HepG2 (cell line): ENCODE measurements around the gene HNRNPH3. TPM values are rescaled to one million over a fixed set of nuclear protein-coding genes. Genes with fewer than 3 reads are reported as not detected.

Experiments
- ARNT2 ChIP-seq: sonication (generic); formaldehyde crosslinking; IDR thresholded peaks from 2 replicates; pipeline ENCODE4 v1.8.0; 2022; ENCODE audit warnings: mild to moderate bottlenecking, low read depth, missing genetic modification reagents, moderate library complexity
- FOXM1 ChIP-seq: sonication (generic); formaldehyde crosslinking; IDR thresholded peaks from 2 replicates; pipeline ENCODE4 v1.5.0; 2020; ENCODE audit warnings: missing genetic modification reagents
- HNRNPH1 ChIP-seq: fragments of 200-400 bp; formaldehyde crosslinking; optimal IDR thresholded peaks from 2 replicates; pipeline ENCODE3; 2017; ENCODE audit warnings: mild to moderate bottlenecking, low read depth, low read length
- HNRNPLL ChIP-seq: fragments of 200-400 bp; formaldehyde crosslinking; IDR thresholded peaks from 2 replicates; pipeline ENCODE4 v1.6.1; 2017; ENCODE audit warnings: mild to moderate bottlenecking, low read depth, low read length; ENCODE audit not compliant: poor library complexity, severe bottlenecking
- IRF2 ChIP-seq: IDR thresholded peaks from 2 replicates; pipeline ENCODE4 v1.6.1; 2018; ENCODE audit warnings: missing genetic modification reagents, missing compliant biosample characterization
- NCOA2 ChIP-seq: sonication (generic); formaldehyde crosslinking; IDR thresholded peaks from 2 replicates; pipeline ENCODE4 v1.8.0; 2022; ENCODE audit warnings: inconsistent platforms
- ONECUT2 ChIP-seq: sonication (generic); formaldehyde crosslinking; IDR thresholded peaks from 2 replicates; pipeline ENCODE4 v1.4.0; 2020; ENCODE audit warnings: missing genetic modification reagents
- PAX8 ChIP-seq: sonication (generic); formaldehyde crosslinking; IDR thresholded peaks from 2 replicates; pipeline ENCODE4 v1.8.0; 2022; ENCODE audit warnings: mild to moderate bottlenecking, missing genetic modification reagents, borderline replicate concordance
- SIN3A ChIP-seq: IDR thresholded peaks from 2 replicates; pipeline ENCODE4 v1.6.1; 2011; ENCODE audit warnings: low read depth, mild to moderate bottlenecking, control low read depth, low read length, borderline replicate concordance
- ZNF318 ChIP-seq: sonication (generic); formaldehyde crosslinking; IDR thresholded peaks from 2 replicates; pipeline ENCODE4 v1.4.0; 2020; ENCODE audit warnings: mild to moderate bottlenecking, missing genetic modification reagents
- ZNF335 ChIP-seq: sonication (generic); formaldehyde crosslinking; IDR thresholded peaks from 2 replicates; pipeline ENCODE4 v1.4.0; 2020; ENCODE audit warnings: missing genetic modification reagents
- ZNF609 ChIP-seq: sonication (generic); formaldehyde crosslinking; IDR thresholded peaks from 2 replicates; pipeline ENCODE4 v1.4.0; 2020; ENCODE audit warnings: mild to moderate bottlenecking, missing genetic modification reagents, borderline replicate concordance
- ZNF670 ChIP-seq: sonication (generic); formaldehyde crosslinking; IDR thresholded peaks from 2 replicates; pipeline ENCODE4 v1.8.0; 2022; ENCODE audit warnings: mild to moderate bottlenecking, missing genetic modification reagents, borderline replicate concordance
- polyA plus RNA-seq, 8 experiments: library from polyadenylated mRNA; depleted of rRNA in 3 of 8; stranded (reverse) in 7 of 8; unstranded in 1 of 8; fragments of >200 nt; fragmentation: Illumina TruSeq in 4 of 8; extraction: Trizol in 4 of 8; gene quantifications; 2 replicates each; pipeline versions ENCODE4 v1.2.1 to v1.2.3, GENCODE V29; 2011 to 2016; ENCODE audit warnings: low read depth in 4 of 8, missing spikeins in 1 of 8, mixed read lengths in 1 of 8; ENCODE audit not compliant: insufficient read depth in 1 of 8
- total RNA-seq, 5 experiments: library from RNA; depleted of rRNA; stranded (reverse); fragments of >200 nt; fragmentation: Illumina TruSeq; extraction: Trizol; gene quantifications; 2 replicates each; pipeline ENCODE4 v1.2.3, GENCODE V29; 2016; ENCODE audit warnings: low read depth in 1 of 5

Gene HNRNPH3
- total and polyA plus RNA-seq, 2 of the 13 experiments (the other 11 are each of a cell fraction or from before 2014, with no cell fraction given) = 46.0 to 47.7 TPM

GRCh38 chr10:68331455-68332258, at the start of gene HNRNPH3 (continued):
- TF ChIP-seq ZNF318 (CRISPR knock-in tag) (no peak), ZNF335 (peak; percentile 79; the same call in 1 of the 2 replicates), NCOA2 (CRISPR knock-in tag) (peak; percentile 78), HNRNPH1 (no peak), ZNF670 (CRISPR knock-in tag) (peak; percentile 94; the same call in 1 of the 2 replicates), SIN3A (peak; percentile 80), PAX8 (CRISPR knock-in tag) (no peak; the same call in 1 of the 2 replicates), ONECUT2 (CRISPR knock-in tag) (peak; percentile 45; the same call in 1 of the 2 replicates), ZNF609 (peak; percentile 60), FOXM1 (0 out of 2 replicates have a peak, but pooled peaks have one; percentile 19), IRF2 (peak; percentile 71; the same call in 1 of the 2 replicates), HNRNPLL (peak; percentile 82), ARNT2 (CRISPR knock-in tag) (peak; percentile 99)
